Fibroblast of skin of left biceps (primary cell): ENCODE results near the gene PGA4.
"Not testable (repeated sequence)": the region's sequence is repeated elsewhere in the genome, so short reads cannot be mapped to it uniquely, and the experiment has no call there.

Source experiments
- DNase-seq, 2 experiments: peaks; one replicate each; pipeline ENCODE4 v3.0.0-alpha.2; 2013; ENCODE audit warnings: low read depth in 2 of 2

Gene PGA4

DNA sequence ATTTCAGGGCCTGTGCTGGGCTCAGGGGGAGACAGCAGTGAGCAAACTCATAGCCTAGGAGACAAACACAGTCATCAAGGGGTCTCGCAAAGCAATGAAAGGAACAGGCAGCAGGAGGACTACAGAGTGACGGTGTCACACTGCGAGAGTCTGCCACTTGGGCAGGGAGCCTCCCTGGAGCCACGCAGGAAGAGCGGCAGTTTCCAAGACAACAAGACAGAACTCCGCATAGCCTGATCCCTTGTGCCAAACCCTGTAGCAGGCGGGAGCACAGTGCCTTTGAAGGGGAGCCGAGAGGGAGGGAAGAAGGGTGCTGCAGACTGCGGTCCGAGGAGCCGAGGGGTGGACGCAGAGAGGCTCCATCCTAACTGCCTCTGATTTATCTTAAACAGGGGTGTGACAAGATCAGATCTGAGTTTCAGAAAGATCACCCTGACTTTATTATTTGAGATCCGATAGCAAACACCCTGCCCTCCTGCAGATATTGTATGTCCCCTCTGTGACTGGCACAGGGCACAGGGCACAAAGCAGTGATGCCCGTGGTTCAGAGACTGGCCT, 17.6 kb upstream of the PGA4 start:
- DNase-seq, result not testable (repeated sequence)

DNA sequence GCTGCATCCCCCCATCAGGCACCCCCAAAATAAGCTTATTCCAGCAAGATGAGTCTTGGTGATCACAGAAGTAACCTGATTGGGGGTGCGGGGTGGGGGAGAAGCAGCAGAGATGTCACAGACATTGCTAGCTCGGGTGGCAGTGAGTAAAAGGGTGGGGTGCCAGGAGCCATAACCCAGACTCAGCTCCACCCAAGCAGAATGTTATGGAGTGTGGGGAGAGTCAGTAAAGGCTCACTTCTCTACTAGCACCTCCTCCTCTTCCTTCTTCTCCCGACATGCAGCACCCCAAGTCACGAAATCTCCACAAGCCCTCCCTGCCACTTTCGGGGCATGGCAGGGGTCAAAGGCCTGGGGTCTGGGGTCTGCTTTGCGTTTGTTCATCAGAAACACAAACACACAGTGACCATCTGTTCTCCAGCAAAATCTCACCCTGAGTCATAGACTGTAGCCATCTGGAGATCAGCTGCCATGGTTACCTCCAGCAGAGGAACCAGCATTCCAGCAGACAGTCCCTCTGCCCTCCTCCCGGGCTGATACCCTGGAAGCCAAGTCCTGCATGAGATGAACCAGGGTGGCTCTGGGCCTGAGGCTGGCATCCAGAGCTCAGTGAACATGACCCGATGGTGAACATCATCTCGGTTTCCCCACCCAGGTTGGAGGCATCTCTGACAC, 14.4 kb upstream of the PGA4 start:
- not testable (repeated sequence) for DNase-seq

DNA sequence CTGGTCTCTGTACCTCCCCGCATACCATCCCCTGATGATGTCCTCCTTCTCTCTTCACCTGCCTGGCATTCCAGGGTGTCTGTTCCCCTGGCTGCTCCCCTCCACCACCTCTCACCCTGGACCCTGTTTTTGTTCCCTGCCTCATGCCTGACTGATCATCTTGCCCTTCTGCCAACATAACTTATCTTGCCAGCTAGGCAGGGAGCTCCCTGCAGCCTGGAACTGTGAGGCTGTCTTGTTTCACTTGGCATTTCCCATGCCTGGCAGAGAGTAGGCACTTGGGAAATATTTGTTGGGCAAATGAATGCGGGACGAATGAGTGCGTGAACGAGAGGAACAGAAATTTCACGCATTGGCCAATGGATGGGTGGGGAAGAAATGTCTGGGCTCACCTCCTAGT, 11.5 kb upstream of the PGA4 start:
- not testable (repeated sequence) for DNase-seq

DNA sequence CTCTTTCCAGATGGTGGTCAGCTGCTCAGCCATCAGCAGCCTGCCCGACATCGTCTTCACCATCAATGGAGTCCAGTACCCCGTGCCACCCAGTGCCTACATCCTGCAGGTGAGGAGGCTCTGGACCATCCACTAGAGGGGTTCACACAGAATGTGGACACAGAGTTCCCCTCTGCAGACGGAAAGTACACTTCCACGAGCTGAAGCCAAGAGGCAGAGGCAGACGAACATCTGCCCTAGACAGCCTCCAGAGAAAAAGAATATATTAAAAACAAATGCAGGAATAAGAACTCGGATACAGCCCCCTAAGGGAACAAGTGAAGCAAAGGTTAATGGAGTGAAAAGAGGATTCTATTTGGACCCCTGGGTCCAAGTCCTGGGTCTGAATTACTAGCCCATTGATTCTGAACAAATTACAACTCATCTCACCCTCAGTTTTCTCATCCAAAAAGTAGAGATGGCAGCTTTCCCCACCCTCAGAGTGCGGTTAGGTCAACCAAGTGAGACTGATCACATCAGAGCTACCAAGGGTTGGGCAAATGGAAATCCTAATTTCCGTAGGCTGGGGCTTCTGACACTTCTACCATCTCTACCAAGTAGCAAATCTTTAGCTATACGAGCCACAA, 10.7 kb upstream of the PGA4 start:
- not testable (repeated sequence) for DNase-seq

DNA sequence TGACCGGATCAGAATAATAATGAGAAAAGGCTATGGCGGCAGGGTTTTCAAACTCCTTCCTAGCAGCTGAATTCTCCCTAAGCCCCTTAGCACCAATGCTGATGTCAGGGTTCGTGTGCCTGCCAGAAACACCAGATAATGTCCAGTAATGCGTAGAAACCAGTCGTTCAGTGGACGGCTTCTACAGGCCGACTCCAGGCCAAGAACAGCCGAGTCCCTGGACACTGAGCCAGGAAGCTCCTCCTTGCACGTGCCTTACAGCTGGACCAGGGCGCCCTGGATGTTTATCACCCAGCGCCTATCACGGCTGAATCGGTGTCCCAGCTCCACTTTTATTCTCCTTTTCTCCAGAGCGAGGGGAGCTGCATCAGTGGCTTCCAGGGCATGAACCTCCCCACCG, 9.9 kb upstream of the PGA4 start:
- not testable (repeated sequence) for DNase-seq

DNA sequence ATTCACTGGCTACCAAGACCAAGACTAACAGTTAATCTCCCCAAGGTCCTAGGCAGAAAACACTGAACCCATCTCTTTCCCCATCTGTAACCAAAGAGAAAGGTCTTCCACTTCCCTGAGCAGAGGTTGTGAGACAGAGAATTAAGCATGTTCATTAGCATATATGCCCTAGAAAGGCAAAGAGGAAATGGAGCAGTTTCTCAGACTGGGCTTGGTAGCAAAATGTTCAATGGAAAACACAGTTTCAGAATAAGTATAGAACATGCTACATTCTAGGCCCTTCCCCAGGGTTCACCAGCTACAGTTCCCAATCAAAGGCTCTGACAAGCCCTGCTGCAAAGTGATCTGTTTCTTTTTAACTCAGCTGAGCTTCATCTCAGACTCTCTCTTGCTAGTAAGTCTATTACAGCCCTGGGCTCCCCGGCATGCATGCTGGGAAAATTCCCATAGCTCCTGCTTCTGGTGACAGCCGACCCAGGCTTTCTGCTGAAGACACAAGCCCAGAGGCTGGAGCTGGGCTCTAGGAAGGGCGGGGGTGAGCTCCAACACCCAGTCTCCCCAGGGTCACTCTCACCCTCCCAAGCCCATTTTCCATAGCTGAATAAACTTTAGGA, 8.3 kb upstream of the PGA4 start:
- DNase-seq, result not testable (repeated sequence)

DNA sequence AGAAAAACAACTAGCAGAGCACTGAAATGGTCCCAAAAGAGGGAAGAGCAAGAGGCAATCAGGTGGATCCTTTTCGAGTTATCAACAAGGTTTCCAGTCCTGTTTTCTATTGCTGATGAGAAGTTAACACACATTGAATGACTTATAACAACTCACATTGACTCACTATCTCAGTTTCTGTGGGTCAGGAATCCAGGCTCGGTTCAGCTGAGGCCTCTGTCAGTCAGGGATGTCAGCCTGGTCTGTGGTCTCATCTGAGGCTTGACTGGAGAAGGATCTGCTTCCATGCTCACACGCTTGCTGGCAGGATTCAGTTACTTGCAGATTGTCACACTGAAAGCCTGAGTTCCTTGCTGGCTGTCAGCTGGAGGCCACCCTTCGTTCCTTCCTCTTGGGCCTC, 3.8 kb upstream of the PGA4 start:
- not testable (repeated sequence) for DNase-seq

DNA sequence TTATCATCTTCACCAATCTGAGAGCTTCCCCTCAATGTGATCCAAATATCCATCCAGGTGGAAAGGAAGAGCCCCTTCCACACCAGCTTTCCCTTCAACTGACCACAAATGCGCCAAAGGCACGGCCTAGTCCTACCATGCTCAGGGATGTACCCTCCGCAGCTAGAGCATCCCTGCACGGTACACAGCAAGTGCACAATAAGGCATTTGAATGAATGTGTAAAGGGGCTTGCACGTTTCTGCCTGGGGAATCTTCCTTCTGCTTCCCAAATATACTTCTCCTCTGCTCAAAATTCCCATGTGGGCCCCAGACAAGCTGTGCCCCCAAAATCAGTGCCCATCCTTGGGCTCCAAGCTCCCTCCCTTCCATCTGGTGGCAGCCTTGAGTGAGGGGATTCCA, 3.1 kb upstream of the PGA4 start:
- DNase-seq, result not testable (repeated sequence)

DNA sequence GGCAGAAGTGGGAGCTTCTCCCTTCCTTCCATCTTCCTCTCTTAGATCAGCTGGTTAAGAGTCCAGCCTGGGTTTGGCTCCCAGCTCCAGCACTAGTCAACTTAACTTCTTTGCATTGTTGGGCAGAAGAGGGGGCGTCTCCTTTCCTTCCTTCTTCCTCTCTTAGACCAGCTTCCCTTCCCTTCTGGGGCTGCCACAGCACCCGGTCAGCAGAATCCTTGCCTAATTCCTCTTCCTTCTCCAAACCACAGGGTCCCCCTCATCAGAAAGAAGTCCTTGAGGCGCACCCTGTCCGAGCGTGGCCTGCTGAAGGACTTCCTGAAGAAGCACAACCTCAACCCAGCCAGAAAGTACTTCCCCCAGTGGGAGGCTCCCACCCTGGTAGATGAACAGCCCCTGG, 545 bp downstream of the PGA4 start:
- DNase-seq, result not testable (repeated sequence)

DNA sequence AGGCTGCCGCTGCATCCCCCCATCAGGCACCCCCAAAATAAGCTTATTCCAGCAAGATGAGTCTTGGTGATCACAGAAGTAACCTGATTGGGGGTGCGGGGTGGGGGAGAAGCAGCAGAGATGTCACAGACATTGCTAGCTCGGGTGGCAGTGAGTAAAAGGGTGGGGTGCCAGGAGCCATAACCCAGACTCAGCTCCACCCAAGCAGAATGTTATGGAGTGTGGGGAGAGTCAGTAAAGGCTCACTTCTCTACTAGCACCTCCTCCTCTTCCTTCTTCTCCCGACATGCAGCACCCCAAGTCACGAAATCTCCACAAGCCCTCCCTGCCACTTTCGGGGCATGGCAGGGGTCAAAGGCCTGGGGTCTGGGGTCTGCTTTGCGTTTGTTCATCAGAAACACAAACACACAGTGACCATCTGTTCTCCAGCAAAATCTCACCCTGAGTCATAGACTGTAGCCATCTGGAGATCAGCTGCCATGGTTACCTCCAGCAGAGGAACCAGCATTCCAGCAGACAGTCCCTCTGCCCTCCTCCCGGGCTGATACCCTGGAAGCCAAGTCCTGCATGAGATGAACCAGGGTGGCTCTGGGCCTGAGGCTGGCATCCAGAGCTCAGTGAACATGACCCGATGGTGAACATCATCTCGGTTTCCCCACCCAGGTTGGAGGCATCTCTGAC, 4.5 kb downstream of the PGA4 start:
- DNase-seq, result not testable (repeated sequence)

DNA sequence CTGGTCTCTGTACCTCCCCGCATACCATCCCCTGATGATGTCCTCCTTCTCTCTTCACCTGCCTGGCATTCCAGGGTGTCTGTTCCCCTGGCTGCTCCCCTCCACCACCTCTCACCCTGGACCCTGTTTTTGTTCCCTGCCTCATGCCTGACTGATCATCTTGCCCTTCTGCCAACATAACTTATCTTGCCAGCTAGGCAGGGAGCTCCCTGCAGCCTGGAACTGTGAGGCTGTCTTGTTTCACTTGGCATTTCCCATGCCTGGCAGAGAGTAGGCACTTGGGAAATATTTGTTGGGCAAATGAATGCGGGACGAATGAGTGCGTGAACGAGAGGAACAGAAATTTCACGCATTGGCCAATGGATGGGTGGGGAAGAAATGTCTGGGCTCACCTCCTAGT, 7.3 kb downstream of the PGA4 start:
- not testable (repeated sequence) for DNase-seq

DNA sequence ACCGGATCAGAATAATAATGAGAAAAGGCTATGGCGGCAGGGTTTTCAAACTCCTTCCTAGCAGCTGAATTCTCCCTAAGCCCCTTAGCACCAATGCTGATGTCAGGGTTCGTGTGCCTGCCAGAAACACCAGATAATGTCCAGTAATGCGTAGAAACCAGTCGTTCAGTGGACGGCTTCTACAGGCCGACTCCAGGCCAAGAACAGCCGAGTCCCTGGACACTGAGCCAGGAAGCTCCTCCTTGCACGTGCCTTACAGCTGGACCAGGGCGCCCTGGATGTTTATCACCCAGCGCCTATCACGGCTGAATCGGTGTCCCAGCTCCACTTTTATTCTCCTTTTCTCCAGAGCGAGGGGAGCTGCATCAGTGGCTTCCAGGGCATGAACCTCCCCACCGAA, 8.9 kb downstream of the PGA4 start:
- DNase-seq, result not testable (repeated sequence)

DNA sequence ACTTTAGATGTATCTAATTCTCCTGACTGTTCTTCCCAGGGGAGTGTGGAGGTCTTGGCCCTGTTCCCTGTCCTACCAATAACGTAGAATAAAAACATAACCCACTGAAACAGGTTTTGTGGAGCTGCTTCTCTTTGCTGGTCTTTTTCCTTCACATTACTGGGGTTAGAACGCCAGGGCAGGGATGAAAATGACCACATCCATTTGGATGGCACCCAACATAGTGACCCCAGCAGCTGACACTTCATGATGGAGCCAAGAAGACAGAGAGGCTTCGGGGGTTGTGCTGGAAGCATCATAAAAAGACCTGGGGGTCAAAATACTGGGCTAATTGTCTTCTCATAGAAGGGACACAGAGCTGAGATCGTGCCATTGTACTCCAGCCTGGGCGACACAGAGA, 9.4 kb downstream of the PGA4 start:
- DNase-seq, result not testable (repeated sequence)

DNA sequence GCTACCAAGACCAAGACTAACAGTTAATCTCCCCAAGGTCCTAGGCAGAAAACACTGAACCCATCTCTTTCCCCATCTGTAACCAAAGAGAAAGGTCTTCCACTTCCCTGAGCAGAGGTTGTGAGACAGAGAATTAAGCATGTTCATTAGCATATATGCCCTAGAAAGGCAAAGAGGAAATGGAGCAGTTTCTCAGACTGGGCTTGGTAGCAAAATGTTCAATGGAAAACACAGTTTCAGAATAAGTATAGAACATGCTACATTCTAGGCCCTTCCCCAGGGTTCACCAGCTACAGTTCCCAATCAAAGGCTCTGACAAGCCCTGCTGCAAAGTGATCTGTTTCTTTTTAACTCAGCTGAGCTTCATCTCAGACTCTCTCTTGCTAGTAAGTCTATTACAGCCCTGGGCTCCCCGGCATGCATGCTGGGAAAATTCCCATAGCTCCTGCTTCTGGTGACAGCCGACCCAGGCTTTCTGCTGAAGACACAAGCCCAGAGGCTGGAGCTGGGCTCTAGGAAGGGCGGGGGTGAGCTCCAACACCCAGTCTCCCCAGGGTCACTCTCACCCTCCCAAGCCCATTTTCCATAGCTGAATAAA, 10.5 kb downstream of the PGA4 start:
- DNase-seq, result not testable (repeated sequence)

DNA sequence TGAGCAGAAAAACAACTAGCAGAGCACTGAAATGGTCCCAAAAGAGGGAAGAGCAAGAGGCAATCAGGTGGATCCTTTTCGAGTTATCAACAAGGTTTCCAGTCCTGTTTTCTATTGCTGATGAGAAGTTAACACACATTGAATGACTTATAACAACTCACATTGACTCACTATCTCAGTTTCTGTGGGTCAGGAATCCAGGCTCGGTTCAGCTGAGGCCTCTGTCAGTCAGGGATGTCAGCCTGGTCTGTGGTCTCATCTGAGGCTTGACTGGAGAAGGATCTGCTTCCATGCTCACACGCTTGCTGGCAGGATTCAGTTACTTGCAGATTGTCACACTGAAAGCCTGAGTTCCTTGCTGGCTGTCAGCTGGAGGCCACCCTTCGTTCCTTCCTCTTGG, 15.0 kb downstream of the PGA4 start:
- not testable (repeated sequence) for DNase-seq

DNA sequence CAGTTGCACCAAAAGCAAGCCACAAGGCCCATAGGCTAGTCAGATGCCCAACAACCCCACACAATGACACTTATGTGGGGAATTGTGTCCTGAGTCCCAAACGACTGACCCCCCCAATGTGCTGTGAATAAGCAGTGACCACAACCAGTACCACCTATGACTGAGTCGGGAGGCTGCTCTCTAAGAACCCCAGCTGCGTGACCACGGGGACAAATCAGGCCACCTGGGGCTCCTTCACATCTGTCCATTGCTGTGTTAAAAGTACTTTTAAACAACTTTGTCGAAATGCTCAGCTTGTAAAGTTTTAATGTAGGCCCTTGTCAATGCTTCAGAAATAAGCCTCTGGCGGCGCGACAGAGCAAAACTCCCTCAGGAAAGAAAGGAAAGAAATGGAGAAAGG, 18.1 kb downstream of the PGA4 start:
- DNase-seq, result not testable (repeated sequence)

DNA sequence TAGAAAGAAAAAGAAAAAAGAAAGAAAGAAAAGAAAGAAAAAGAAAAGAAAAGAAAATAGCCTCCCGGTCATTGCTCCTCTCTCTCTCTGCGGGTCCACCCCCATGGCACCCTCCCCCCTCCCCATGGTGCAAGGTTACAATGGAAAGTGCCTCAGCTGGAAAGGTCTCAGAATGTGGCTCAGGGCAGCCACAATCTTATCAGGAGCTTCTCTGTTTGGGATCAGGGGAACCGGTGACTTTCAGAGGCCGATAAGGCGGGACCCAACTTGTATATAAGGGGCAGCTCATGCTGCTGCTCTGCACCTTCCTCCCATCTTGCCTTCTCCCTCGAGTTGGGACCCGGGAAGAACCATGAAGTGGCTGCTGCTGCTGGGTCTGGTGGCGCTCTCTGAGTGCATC, 18.7 kb downstream of the PGA4 start, which contains the start of gene PGA5:
PGA5 (plus strand) TSS at position 301 of the 400 bp plus-strand sequence; CDS start at position 353, 52 bp downstream.
- not testable (repeated sequence) for DNase-seq

DNA sequence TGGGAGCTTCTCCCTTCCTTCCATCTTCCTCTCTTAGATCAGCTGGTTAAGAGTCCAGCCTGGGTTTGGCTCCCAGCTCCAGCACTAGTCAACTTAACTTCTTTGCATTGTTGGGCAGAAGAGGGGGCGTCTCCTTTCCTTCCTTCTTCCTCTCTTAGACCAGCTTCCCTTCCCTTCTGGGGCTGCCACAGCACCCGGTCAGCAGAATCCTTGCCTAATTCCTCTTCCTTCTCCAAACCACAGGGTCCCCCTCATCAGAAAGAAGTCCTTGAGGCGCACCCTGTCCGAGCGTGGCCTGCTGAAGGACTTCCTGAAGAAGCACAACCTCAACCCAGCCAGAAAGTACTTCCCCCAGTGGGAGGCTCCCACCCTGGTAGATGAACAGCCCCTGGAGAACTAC, 19.4 kb downstream of the PGA4 start:
- not testable (repeated sequence) for DNase-seq

DNA sequence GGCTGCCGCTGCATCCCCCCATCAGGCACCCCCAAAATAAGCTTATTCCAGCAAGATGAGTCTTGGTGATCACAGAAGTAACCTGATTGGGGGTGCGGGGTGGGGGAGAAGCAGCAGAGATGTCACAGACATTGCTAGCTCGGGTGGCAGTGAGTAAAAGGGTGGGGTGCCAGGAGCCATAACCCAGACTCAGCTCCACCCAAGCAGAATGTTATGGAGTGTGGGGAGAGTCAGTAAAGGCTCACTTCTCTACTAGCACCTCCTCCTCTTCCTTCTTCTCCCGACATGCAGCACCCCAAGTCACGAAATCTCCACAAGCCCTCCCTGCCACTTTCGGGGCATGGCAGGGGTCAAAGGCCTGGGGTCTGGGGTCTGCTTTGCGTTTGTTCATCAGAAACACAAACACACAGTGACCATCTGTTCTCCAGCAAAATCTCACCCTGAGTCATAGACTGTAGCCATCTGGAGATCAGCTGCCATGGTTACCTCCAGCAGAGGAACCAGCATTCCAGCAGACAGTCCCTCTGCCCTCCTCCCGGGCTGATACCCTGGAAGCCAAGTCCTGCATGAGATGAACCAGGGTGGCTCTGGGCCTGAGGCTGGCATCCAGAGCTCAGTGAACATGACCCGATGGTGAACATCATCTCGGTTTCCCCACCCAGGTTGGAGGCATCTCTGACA, 23.3 kb downstream of the PGA4 start:
- DNase-seq, result not testable (repeated sequence)

DNA sequence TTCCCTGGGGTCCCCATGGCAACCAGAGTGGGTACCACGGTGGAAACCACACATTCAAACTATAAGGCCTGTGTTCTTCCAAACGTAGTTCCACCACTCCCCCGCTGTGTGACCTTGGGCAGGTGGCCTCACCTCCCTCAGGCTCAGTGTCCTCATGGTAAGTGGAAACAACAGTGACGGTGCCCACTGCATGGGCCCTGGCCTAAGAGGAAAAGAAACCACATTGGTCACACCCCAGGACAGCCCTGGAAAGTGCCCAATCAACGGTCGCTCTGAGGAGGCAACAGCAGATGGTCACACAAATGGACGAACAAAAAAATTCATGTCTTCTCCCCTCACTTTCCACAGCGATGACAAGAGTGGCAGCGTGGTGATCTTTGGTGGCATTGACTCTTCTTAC, 25.9 kb downstream of the PGA4 start:
- not testable (repeated sequence) for DNase-seq

DNA sequence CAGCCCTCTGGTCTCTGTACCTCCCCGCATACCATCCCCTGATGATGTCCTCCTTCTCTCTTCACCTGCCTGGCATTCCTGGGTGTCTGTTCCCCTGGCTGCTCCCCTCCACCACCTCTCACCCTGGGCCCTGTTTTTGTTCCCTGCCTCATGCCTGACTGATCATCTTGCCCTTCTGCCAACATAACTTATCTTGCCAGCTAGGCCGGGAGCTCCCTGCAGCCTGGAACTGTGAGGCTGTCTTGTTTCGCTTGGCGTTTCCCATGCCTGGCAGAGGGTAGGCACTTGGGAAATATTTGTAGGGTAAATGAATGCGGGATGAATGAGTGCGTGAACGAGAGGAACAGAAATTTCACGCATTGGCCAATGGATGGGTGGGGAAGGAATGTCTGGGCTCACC, 27.1 kb downstream of the PGA4 start:
- not testable (repeated sequence) for DNase-seq
